Adrenal gland (tissue), 5 donors: ENCODE results near the gene AACS.
"Not testable (repeated sequence)": the region's sequence is repeated elsewhere in the genome, so short reads cannot be mapped to it uniquely, and the experiment has no call there.

Experiments
- POLR2A ChIP-seq, 2 donors: fragments of 450-650 bp; IDR thresholded peaks; one replicate each; pipeline ENCODE4 v1.6.1; 2017; ENCODE audit warnings: antibody characterized with exemption in 2 of 2, mild to moderate bottlenecking in 2 of 2, moderate library complexity in 1 of 2
- TF ChIP-seq, protein P1 (sequence below), 6 experiments: fragments of 450-650 bp in 4 of 6; fragments of 200-600 bp in 2 of 6; sonication (generic) in 1 of 6; IDR thresholded peaks; 1 replicate in 5 of 6; 2 replicates in 1 of 6; pipeline versions ENCODE4 v1.5.1 to v1.8.0; 2016 to 2021; ENCODE audit warnings: antibody characterized with exemption in 6 of 6, mild to moderate bottlenecking in 2 of 6, moderate library complexity in 1 of 6
- donor health status: DM: no; HTN: no; CAD: no.

DNA sequence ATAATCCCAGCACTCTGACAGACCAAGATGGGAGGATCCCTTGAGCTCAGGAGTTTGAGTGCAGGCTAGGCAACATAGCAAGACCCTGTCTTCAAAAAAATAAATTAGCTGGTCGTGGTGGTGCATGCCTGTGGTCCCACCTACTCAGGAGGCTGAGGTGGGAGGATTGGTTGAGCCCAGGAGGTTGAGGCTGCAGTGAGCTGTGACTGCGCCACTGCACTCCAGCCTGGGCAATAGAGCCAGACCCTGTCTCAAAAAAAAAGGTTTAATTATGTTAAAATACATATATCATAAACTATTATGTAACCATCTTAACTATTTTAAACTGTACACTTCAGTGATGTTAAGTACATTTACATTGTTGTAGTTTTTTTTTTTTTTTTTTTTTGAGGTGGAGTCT, 9.1 kb downstream of the AACS start:
- TF ChIP-seq, protein P1, sequence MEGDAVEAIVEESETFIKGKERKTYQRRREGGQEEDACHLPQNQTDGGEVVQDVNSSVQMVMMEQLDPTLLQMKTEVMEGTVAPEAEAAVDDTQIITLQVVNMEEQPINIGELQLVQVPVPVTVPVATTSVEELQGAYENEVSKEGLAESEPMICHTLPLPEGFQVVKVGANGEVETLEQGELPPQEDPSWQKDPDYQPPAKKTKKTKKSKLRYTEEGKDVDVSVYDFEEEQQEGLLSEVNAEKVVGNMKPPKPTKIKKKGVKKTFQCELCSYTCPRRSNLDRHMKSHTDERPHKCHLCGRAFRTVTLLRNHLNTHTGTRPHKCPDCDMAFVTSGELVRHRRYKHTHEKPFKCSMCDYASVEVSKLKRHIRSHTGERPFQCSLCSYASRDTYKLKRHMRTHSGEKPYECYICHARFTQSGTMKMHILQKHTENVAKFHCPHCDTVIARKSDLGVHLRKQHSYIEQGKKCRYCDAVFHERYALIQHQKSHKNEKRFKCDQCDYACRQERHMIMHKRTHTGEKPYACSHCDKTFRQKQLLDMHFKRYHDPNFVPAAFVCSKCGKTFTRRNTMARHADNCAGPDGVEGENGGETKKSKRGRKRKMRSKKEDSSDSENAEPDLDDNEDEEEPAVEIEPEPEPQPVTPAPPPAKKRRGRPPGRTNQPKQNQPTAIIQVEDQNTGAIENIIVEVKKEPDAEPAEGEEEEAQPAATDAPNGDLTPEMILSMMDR (IDR thresholded peaks at IDR 0.05), result not testable (repeated sequence)
- TF ChIP-seq POLR2A (IDR thresholded peaks at IDR 0.05), result not testable (repeated sequence)
